ENCODE data around the gene MDH2. TPM values are rescaled to one million over a fixed set of nuclear protein-coding genes. Genes with fewer than 3 reads are reported as not detected.

Gene MDH2
- total and polyA plus RNA-seq, 10 of the 15 experiments (the other 5 are each of a cell fraction or from before 2014, with no cell fraction given), result 106 to 530 (median 202) TPM

DNA sequence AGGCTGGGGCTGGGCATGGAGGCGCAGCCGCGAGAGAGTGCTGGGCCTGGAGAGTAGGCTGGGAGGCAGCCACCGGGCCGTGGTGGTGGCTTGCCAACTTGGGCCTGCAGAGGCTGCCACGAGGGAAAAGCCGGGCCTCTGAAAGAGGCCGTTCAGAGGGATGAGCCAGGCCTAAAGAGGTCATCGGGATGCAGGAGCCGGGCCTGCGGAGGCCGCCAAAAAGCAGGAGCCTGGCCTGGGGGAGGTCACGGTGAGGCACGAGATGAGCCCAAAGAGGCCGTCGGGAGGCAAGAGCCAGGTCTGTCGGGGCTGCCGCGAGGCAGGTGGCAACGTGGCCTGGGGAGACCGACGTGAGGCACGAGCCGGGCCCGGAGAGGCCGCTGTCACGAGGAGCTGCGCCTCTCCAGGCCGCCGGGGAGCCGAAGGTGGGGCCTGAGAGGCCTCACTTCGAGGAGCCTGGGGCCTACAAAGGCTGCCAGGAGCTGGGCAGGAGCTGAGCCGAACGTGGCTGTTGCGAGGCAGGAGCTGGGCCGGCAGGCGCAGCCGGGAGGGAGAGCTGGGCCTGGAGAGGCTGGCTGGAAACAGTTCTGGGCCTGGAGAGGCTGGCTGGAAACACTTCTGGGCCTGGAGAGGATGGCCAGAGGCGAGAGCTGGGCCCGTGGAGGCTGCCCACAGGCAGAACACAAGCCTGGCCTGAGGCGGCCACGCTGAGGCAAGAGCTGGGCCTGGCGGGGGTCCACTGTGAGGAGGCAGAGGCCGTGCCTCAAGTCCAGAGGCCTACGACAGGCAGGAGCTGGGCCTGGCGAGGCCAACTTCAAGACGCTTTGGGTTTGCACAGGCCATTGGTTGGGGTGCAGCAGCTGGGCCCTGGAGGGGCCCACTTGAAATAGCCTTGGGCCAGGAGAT, 24.6 kb downstream of the MDH2 start:
- no peak for DNase-seq (ENCODE audit: low read depth, low spot score)
- no peak overlapping the region for H3K4me3 ChIP-seq
- in situ Hi-C loops (cut with MboI) (no loop called here), intact Hi-C loops (cut with micrococcal nuclease; ENCODE audit: unreplicated experiment) (no loop called here)
- no peak for ATAC-seq
- H3K9me3 ChIP-seq (replicated peaks; ENCODE audit: control insufficient read depth, insufficient read depth, low read length), result no peaks in the 10 kb centered on the region; the same call in 2 of the 3 replicates
- H3K79me2 ChIP-seq (ENCODE audit: control insufficient read depth, insufficient read depth, low read length), result no peaks in the 10 kb centered on the region
- no peak overlapping the region for H3K9ac ChIP-seq (ENCODE audit: control insufficient read depth, insufficient read depth, low read length)
- no peak overlapping the region for H2AFZ ChIP-seq (ENCODE audit: control insufficient read depth, low read depth, low read length)
- no TSS peak for BruUV-seq (replicated peaks)
- ChIA-PET POLR2A (no interaction called here), SMC1A (ENCODE audit: uncharacterized antibody, unreplicated experiment) (no interaction called here), RAD21 (ENCODE audit: unreplicated experiment) (no interaction called here), CTCF (interaction anchor here (1.1 kb wide), 1 partner anchor 310 kb away, joined by 3 read pairs; no protein-coding TSS in a partner anchor)
- H3K36me3 ChIP-seq (ENCODE audit: control insufficient read depth in 2 of 2, insufficient read depth in 2 of 2, low read length in 1 of 2), result peaks cover 0 to 3% of the 10 kb centered on the region in 2 experiments; a peak in 2 of 4 replicates
- H3K27ac ChIP-seq (ENCODE audit: control insufficient read depth, insufficient read depth), result no peak overlapping the region
- FAIRE-seq, result no peak
- H3K4me2 ChIP-seq (ENCODE audit: control insufficient read depth, insufficient read depth), result no peak overlapping the region
- H4K20me1 ChIP-seq (ENCODE audit: control insufficient read depth, insufficient read depth), result no peaks in the 10 kb centered on the region
- WGBS (ENCODE audit: insufficient coverage, insufficient replicate concordance, low lambda C conversion rate, missing lambda C conversion rate), result 89% methylated on average over 47 of the region's 47 CpGs
- H3K27me3 ChIP-seq (replicated peaks in 1 of 2; ENCODE audit: control insufficient read depth in 2 of 2, insufficient read depth in 2 of 2, low read length in 1 of 2), result no peaks in the 10 kb centered on the region
- no peaks in the 10 kb centered on the region for H3K4me1 ChIP-seq (ENCODE audit: control insufficient read depth, insufficient read depth, low read length)
- no peak for TF ChIP-seq GATAD2B (conservative IDR thresholded peaks at IDR 0.05; ENCODE audit: low read depth)
- no peak for TF ChIP-seq TARDBP (IDR thresholded peaks at IDR 0.05; ENCODE audit: borderline replicate concordance)
- no peak for TF ChIP-seq JUNB (IDR thresholded peaks at IDR 0.05)
- TF ChIP-seq NFYB (IDR thresholded peaks at IDR 0.05; ENCODE audit: insufficient read depth, low read depth, low read length), result no peak
- TF ChIP-seq MEF2B (IDR thresholded peaks at IDR 0.05; ENCODE audit: partially characterized antibody, poor library complexity, severe bottlenecking), result no peak
- no peak for TF ChIP-seq RB1 (IDR thresholded peaks at IDR 0.05; ENCODE audit: borderline replicate concordance)
- no peak for TF ChIP-seq EZH2 (IDR thresholded peaks at IDR 0.05; ENCODE audit: borderline replicate concordance, control insufficient read depth, low read depth, low read length)
- no peak for TF ChIP-seq SIN3A (IDR thresholded peaks at IDR 0.05; ENCODE audit: low read depth, low read length)
- TF ChIP-seq MEF2A (IDR thresholded peaks at IDR 0.05; ENCODE audit: insufficient read depth, low read depth, low read length), result no peak
- TF ChIP-seq, protein P1, sequence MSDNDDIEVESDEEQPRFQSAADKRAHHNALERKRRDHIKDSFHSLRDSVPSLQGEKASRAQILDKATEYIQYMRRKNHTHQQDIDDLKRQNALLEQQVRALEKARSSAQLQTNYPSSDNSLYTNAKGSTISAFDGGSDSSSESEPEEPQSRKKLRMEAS (IDR thresholded peaks at IDR 0.05; ENCODE audit: low read depth, low read length), result no peak
- TF ChIP-seq MXI1 (IDR thresholded peaks at IDR 0.05; ENCODE audit: low read depth, low read length), result no peak
- TF ChIP-seq PML (IDR thresholded peaks at IDR 0.05; ENCODE audit: low read length), result no peak
- TF ChIP-seq TAF1 (IDR thresholded peaks at IDR 0.05; ENCODE audit: borderline replicate concordance, low read depth, low read length), result no peak
- no peak for TF ChIP-seq FOXM1 (IDR thresholded peaks at IDR 0.05; ENCODE audit: low read depth, low read length)
- no peak for TF ChIP-seq KDM1A (IDR thresholded peaks at IDR 0.05; ENCODE audit: borderline replicate concordance)
- TF ChIP-seq RELB (IDR thresholded peaks at IDR 0.05; ENCODE audit: low read depth), result no peak
- TF ChIP-seq GABPA (IDR thresholded peaks at IDR 0.05; ENCODE audit: low read depth), result no peak
